ENCODE data around the gene TMEM150C. TPM values are rescaled to one million over a fixed set of nuclear protein-coding genes. Genes with fewer than 3 reads are reported as not detected.

The TMEM150C gene
- total RNA-seq, 1 donor from 2014 or later = 10.5 TPM

GRCh38 chr4:82519776-82520175 lies 42.0 kb downstream of the TMEM150C start:
- peaks cover 3% of the 10 kb centered on the region for H3K4me1 Mint-ChIP-seq (ENCODE audit: unreplicated experiment)
- DNase-seq (ENCODE audit: low spot score) = no peak
- no peaks in the 10 kb centered on the region for H3K9me3 Mint-ChIP-seq (ENCODE audit: unreplicated experiment)
- TF ChIP-seq CTCF (IDR thresholded peaks at IDR 0.05; ENCODE audit: unreplicated experiment) = no peak
- H3K27me3 Mint-ChIP-seq (ENCODE audit: unreplicated experiment) = peaks cover 1% of the 10 kb centered on the region
- no peak overlapping the region for H3K4me3 Mint-ChIP-seq (ENCODE audit: unreplicated experiment)
- H3K36me3 Mint-ChIP-seq (ENCODE audit: low read depth, unreplicated experiment) = no peaks in the 10 kb centered on the region
- no peak overlapping the region for H3K27ac Mint-ChIP-seq (ENCODE audit: unreplicated experiment)

- H3K4me3 Mint-ChIP-seq (ENCODE audit: unreplicated experiment) = no peak overlapping the region
- no peak overlapping the region for H3K27ac Mint-ChIP-seq (ENCODE audit: unreplicated experiment)
Observed at GRCh38 chr4:82519072-82519471, 42.7 kb downstream of the TMEM150C start.

GRCh38 chr4:82517043-82517442 lies 44.7 kb downstream of the TMEM150C start:
- Mint-ChIP-seq H3K4me3 (ENCODE audit: unreplicated experiment) (no peak overlapping the region), H3K27ac (ENCODE audit: unreplicated experiment) (no peak overlapping the region), H3K36me3 (ENCODE audit: low read depth, unreplicated experiment) (peaks cover 4% of the 10 kb centered on the region), H3K9me3 (ENCODE audit: unreplicated experiment) (no peaks in the 10 kb centered on the region), H3K27me3 (ENCODE audit: unreplicated experiment) (peaks cover 1% of the 10 kb centered on the region), H3K4me1 (ENCODE audit: unreplicated experiment) (no peaks in the 10 kb centered on the region)
- no peak for TF ChIP-seq CTCF (IDR thresholded peaks at IDR 0.05; ENCODE audit: unreplicated experiment)
- DNase-seq (ENCODE audit: low spot score) = no peak

More at GRCh38 chr4:82519072-82519471, 42.7 kb downstream of the TMEM150C start:
- no peaks in the 10 kb centered on the region for H3K4me1 Mint-ChIP-seq (ENCODE audit: unreplicated experiment)
- no peaks in the 10 kb centered on the region for H3K36me3 Mint-ChIP-seq (ENCODE audit: low read depth, unreplicated experiment)
- peaks cover 1% of the 10 kb centered on the region for H3K27me3 Mint-ChIP-seq (ENCODE audit: unreplicated experiment)
- TF ChIP-seq CTCF (IDR thresholded peaks at IDR 0.05; ENCODE audit: unreplicated experiment) = no peak
- H3K9me3 Mint-ChIP-seq (ENCODE audit: unreplicated experiment) = no peaks in the 10 kb centered on the region
- DNase-seq (ENCODE audit: low spot score) = no peak

GRCh38 chr4:82515705-82516104 lies 46.1 kb downstream of the TMEM150C start:
- Mint-ChIP-seq H3K27ac (ENCODE audit: unreplicated experiment) (no peak overlapping the region), H3K27me3 (ENCODE audit: unreplicated experiment) (no peaks in the 10 kb centered on the region), H3K36me3 (ENCODE audit: low read depth, unreplicated experiment) (peaks cover 4% of the 10 kb centered on the region), H3K4me3 (ENCODE audit: unreplicated experiment) (no peak overlapping the region), H3K4me1 (ENCODE audit: unreplicated experiment) (no peaks in the 10 kb centered on the region), H3K9me3 (ENCODE audit: unreplicated experiment) (no peaks in the 10 kb centered on the region)
- no peak for TF ChIP-seq CTCF (IDR thresholded peaks at IDR 0.05; ENCODE audit: unreplicated experiment)
- DNase-seq (ENCODE audit: low spot score) = no peak

GRCh38 chr4:82513382-82513781 lies 48.4 kb downstream of the TMEM150C start:
- no peak for TF ChIP-seq CTCF (IDR thresholded peaks at IDR 0.05; ENCODE audit: unreplicated experiment)
- Mint-ChIP-seq H3K4me1 (ENCODE audit: unreplicated experiment) (no peaks in the 10 kb centered on the region), H3K9me3 (ENCODE audit: unreplicated experiment) (no peaks in the 10 kb centered on the region), H3K4me3 (ENCODE audit: unreplicated experiment) (no peak overlapping the region), H3K27ac (ENCODE audit: unreplicated experiment) (no peak overlapping the region), H3K36me3 (ENCODE audit: low read depth, unreplicated experiment) (peaks cover 4% of the 10 kb centered on the region), H3K27me3 (ENCODE audit: unreplicated experiment) (no peaks in the 10 kb centered on the region)
- DNase-seq (ENCODE audit: low spot score) = no peak

All from endothelial cell (in vitro differentiated cells).